ENCODE measurements around the gene ZNHIT3.
"Not testable (repeated sequence)": the region's sequence is repeated elsewhere in the genome, so short reads cannot be mapped to it uniquely, and the experiment has no call there.

ZNHIT3 gene

GRCh38 chr17:36469733-36470132 lies 16.7 kb upstream of the ZNHIT3 start:
- Mint-ChIP-seq H3K27ac (no peak overlapping the region), H3K27me3 (ENCODE audit: low read depth) (peaks cover 12% of the 10 kb centered on the region), H3K9me3 (no peaks in the 10 kb centered on the region), H3K4me1 (ENCODE audit: low read depth) (no peaks in the 10 kb centered on the region), H3K36me3 (ENCODE audit: low read depth) (no peaks in the 10 kb centered on the region), H3K4me3 (no peak overlapping the region)
- DNase-seq (ENCODE audit: low spot score), result no peak

GRCh38 chr17:36470499-36470898 lies 16.0 kb upstream of the ZNHIT3 start:
- no peaks in the 10 kb centered on the region for H3K4me1 Mint-ChIP-seq (ENCODE audit: low read depth)
- H3K27me3 Mint-ChIP-seq (ENCODE audit: low read depth), result peaks cover 7% of the 10 kb centered on the region
- DNase-seq (ENCODE audit: low spot score), result no peak
- H3K36me3 Mint-ChIP-seq (ENCODE audit: low read depth), result no peaks in the 10 kb centered on the region
- H3K27ac Mint-ChIP-seq, result no peak overlapping the region
- H3K4me3 Mint-ChIP-seq, result no peak overlapping the region
- no peaks in the 10 kb centered on the region for H3K9me3 Mint-ChIP-seq

- Mint-ChIP-seq H3K27ac (no peak overlapping the region), H3K4me3 (no peak overlapping the region), H3K4me1 (ENCODE audit: low read depth) (no peaks in the 10 kb centered on the region), H3K9me3 (no peaks in the 10 kb centered on the region), H3K36me3 (ENCODE audit: low read depth) (no peaks in the 10 kb centered on the region), H3K27me3 (ENCODE audit: low read depth) (peaks cover 25% of the 10 kb centered on the region)
- no peak for DNase-seq (ENCODE audit: low spot score)
Measured at GRCh38 chr17:36474571-36474970, 11.9 kb upstream of the ZNHIT3 start.

GRCh38 chr17:36475346-36475970 lies 11.0 kb upstream of the ZNHIT3 start:
- Mint-ChIP-seq H3K4me1 (ENCODE audit: low read depth) (no peaks in the 10 kb centered on the region), H3K27ac (no peak overlapping the region), H3K27me3 (ENCODE audit: low read depth) (peaks cover 26% of the 10 kb centered on the region), H3K9me3 (no peaks in the 10 kb centered on the region), H3K4me3 (no peak overlapping the region), H3K36me3 (ENCODE audit: low read depth) (no peaks in the 10 kb centered on the region)
- no peak for DNase-seq (ENCODE audit: low spot score)

- H3K36me3 Mint-ChIP-seq (ENCODE audit: low read depth), result peaks cover 2% of the 10 kb centered on the region
- H3K4me1 Mint-ChIP-seq (ENCODE audit: low read depth), result peaks cover 15% of the 10 kb centered on the region
- no peaks in the 10 kb centered on the region for H3K9me3 Mint-ChIP-seq
- H3K4me3 Mint-ChIP-seq, result no peak overlapping the region
- H3K27me3 Mint-ChIP-seq (ENCODE audit: low read depth), result peaks cover 32% of the 10 kb centered on the region
- no peak overlapping the region for H3K27ac Mint-ChIP-seq
- DNase-seq (ENCODE audit: low spot score), result no peak
Measured at GRCh38 chr17:36481829-36482228, 4.7 kb upstream of the ZNHIT3 start.

GRCh38 chr17:36482611-36483504 lies 3.6 kb upstream of the ZNHIT3 start:
- H3K36me3 Mint-ChIP-seq (ENCODE audit: low read depth), result peaks cover 7% of the 10 kb centered on the region
- DNase-seq (ENCODE audit: low spot score), result peak; percentile 84
- no peak overlapping the region for H3K27ac Mint-ChIP-seq
- peak overlapping the region; percentile 58 for H3K4me3 Mint-ChIP-seq
- H3K9me3 Mint-ChIP-seq, result no peaks in the 10 kb centered on the region
- H3K4me1 Mint-ChIP-seq (ENCODE audit: low read depth), result peaks cover 19% of the 10 kb centered on the region
- H3K27me3 Mint-ChIP-seq (ENCODE audit: low read depth), result peaks cover 22% of the 10 kb centered on the region

GRCh38 chr17:36484021-36484420 lies 2.5 kb upstream of the ZNHIT3 start:
- H3K4me3 Mint-ChIP-seq; DNase-seq (ENCODE audit: low spot score); H3K27ac Mint-ChIP-seq; H3K9me3 Mint-ChIP-seq: not testable (repeated sequence)
- H3K27me3 Mint-ChIP-seq (ENCODE audit: low read depth), result peaks cover 21% of the 10 kb centered on the region
- H3K4me1 Mint-ChIP-seq (ENCODE audit: low read depth), result peaks cover 22% of the 10 kb centered on the region
- peaks cover 10% of the 10 kb centered on the region for H3K36me3 Mint-ChIP-seq (ENCODE audit: low read depth)

GRCh38 chr17:36485027-36485426 lies 1.5 kb upstream of the ZNHIT3 start:
- peak overlapping the region; percentile 95 for H3K4me3 Mint-ChIP-seq
- H3K27ac Mint-ChIP-seq, result peak overlapping the region; percentile 42
- no peak for DNase-seq (ENCODE audit: low spot score)
- no peaks in the 10 kb centered on the region for H3K9me3 Mint-ChIP-seq
- peaks cover 25% of the 10 kb centered on the region for H3K4me1 Mint-ChIP-seq (ENCODE audit: low read depth)
- peaks cover 19% of the 10 kb centered on the region for H3K27me3 Mint-ChIP-seq (ENCODE audit: low read depth)
- H3K36me3 Mint-ChIP-seq (ENCODE audit: low read depth), result peaks cover 14% of the 10 kb centered on the region

- peaks cover 27% of the 10 kb centered on the region for H3K4me1 Mint-ChIP-seq (ENCODE audit: low read depth)
- H3K27ac Mint-ChIP-seq, result peak overlapping the region; percentile 98
- no peaks in the 10 kb centered on the region for H3K9me3 Mint-ChIP-seq
- DNase-seq (ENCODE audit: low spot score), result no peak
- peak overlapping the region; percentile 95 for H3K4me3 Mint-ChIP-seq
- H3K36me3 Mint-ChIP-seq (ENCODE audit: low read depth), result peaks cover 18% of the 10 kb centered on the region
- H3K27me3 Mint-ChIP-seq (ENCODE audit: low read depth), result peaks cover 15% of the 10 kb centered on the region
Measured at GRCh38 chr17:36485805-36486203, 677 bp upstream of the ZNHIT3 start.

GRCh38 chr17:36493956-36494355 lies 7.5 kb downstream of the ZNHIT3 start:
- Mint-ChIP-seq H3K9me3 (no peaks in the 10 kb centered on the region), H3K4me1 (ENCODE audit: low read depth) (peaks cover 6% of the 10 kb centered on the region), H3K27ac (no peak overlapping the region), H3K27me3 (ENCODE audit: low read depth) (no peaks in the 10 kb centered on the region), H3K4me3 (no peak overlapping the region), H3K36me3 (ENCODE audit: low read depth) (peaks cover 46% of the 10 kb centered on the region)
- DNase-seq (ENCODE audit: low spot score), result no peak

- no peak overlapping the region for H3K27ac Mint-ChIP-seq
- H3K27me3 Mint-ChIP-seq (ENCODE audit: low read depth), result no peaks in the 10 kb centered on the region
Measured at GRCh38 chr17:36494674-36495073, 8.2 kb downstream of the ZNHIT3 start.

GRCh38 chr17:36495076-36495578 lies 8.6 kb downstream of the ZNHIT3 start:
- Mint-ChIP-seq H3K27me3 (ENCODE audit: low read depth) (no peaks in the 10 kb centered on the region), H3K27ac (no peak overlapping the region), H3K4me3 (no peak overlapping the region), H3K4me1 (ENCODE audit: low read depth) (peaks cover 1% of the 10 kb centered on the region), H3K9me3 (no peaks in the 10 kb centered on the region), H3K36me3 (ENCODE audit: low read depth) (peaks cover 41% of the 10 kb centered on the region)
- no peak for DNase-seq (ENCODE audit: low spot score)

More at GRCh38 chr17:36494674-36495073, 8.2 kb downstream of the ZNHIT3 start:
- peaks cover 43% of the 10 kb centered on the region for H3K36me3 Mint-ChIP-seq (ENCODE audit: low read depth)
- no peaks in the 10 kb centered on the region for H3K9me3 Mint-ChIP-seq
- H3K4me1 Mint-ChIP-seq (ENCODE audit: low read depth), result peaks cover 4% of the 10 kb centered on the region
- no peak overlapping the region for H3K4me3 Mint-ChIP-seq
- DNase-seq (ENCODE audit: low spot score), result no peak

GRCh38 chr17:36496018-36496789 lies 9.7 kb downstream of the ZNHIT3 start:
- H3K27me3 Mint-ChIP-seq (ENCODE audit: low read depth), result no peaks in the 10 kb centered on the region
- H3K4me1 Mint-ChIP-seq (ENCODE audit: low read depth), result no peaks in the 10 kb centered on the region
- H3K27ac Mint-ChIP-seq, result no peak overlapping the region
- no peak overlapping the region for H3K4me3 Mint-ChIP-seq
- H3K36me3 Mint-ChIP-seq (ENCODE audit: low read depth), result peaks cover 35% of the 10 kb centered on the region
- no peak for DNase-seq (ENCODE audit: low spot score)
- H3K9me3 Mint-ChIP-seq, result no peaks in the 10 kb centered on the region

GRCh38 chr17:36498155-36498554 lies 11.7 kb downstream of the ZNHIT3 start:
- Mint-ChIP-seq H3K9me3 (no peaks in the 10 kb centered on the region), H3K27ac (no peak overlapping the region), H3K4me3 (no peak overlapping the region), H3K4me1 (ENCODE audit: low read depth) (no peaks in the 10 kb centered on the region), H3K36me3 (ENCODE audit: low read depth) (peaks cover 35% of the 10 kb centered on the region), H3K27me3 (ENCODE audit: low read depth) (no peaks in the 10 kb centered on the region)
- no peak for DNase-seq (ENCODE audit: low spot score)
